Activated CD8-positive, alpha-beta T cell treated with anti-CD3 and anti-CD28 coated beads for 36 hours (primary cell): ENCODE measurements around the gene CACNB2. TPM values are rescaled to one million over a fixed set of nuclear protein-coding genes. Genes with fewer than 3 reads are reported as not detected.

Source experiments
- ATAC-seq: fragments of 200-7000 bp; cut with Tn5 transposase; one replicate; pipeline ENCODE4 v1.10.0; 2021; ENCODE audit warnings: mild to moderate bottlenecking, moderate library complexity
- CTCF ChIA-PET: fragments of 350-600 bp; sonication (Branson Sonifier 250); formaldehyde crosslinking; loops from one replicate; lab custom pipeline; 2021; ENCODE audit warnings: antibody characterized with exemption; lab: Charles Lee
- POLR2A ChIA-PET: fragments of 350-600 bp; sonication (Branson Sonifier 250); formaldehyde crosslinking; loops from one replicate; lab custom pipeline; 2021; ENCODE audit warnings: antibody characterized with exemption; lab: Charles Lee
- DNase-seq: peaks from one replicate; pipeline ENCODE4 v3.0.0-alpha.2; 2020
- H3K27ac Mint-ChIP-seq: one replicate; pipeline ENCODE4 v1.8.0; 2021; ENCODE audit warnings: mild to moderate bottlenecking, mixed read lengths
- H3K27me3 Mint-ChIP-seq: one replicate; pipeline ENCODE4 v1.8.0; 2021; ENCODE audit warnings: mixed read lengths
- H3K36me3 Mint-ChIP-seq: one replicate; pipeline ENCODE4 v1.8.0; 2021; ENCODE audit warnings: low read depth, mixed read lengths
- H3K4me1 Mint-ChIP-seq: one replicate; pipeline ENCODE4 v1.8.0; 2021; ENCODE audit warnings: low read depth, mixed read lengths
- H3K4me3 Mint-ChIP-seq: one replicate; pipeline ENCODE4 v1.8.0; 2021; ENCODE audit warnings: mild to moderate bottlenecking, moderate library complexity, mixed read lengths
- H3K9me3 Mint-ChIP-seq: one replicate; pipeline ENCODE4 v1.8.0; 2021; ENCODE audit warnings: mixed read lengths
- CTCF ChIP-seq: fragments of 200-600 bp; IDR thresholded peaks from one replicate; pipeline ENCODE4 v1.8.0; 2022; ENCODE audit warnings: antibody characterized with exemption, mild to moderate bottlenecking
- intact Hi-C: fragments of 100-400 bp; cut with micrococcal nuclease; formaldehyde crosslinking; loops from one replicate; pipeline ENCODE4 v1.10.0; 2022
- total RNA-seq, 2 experiments: library from RNA; stranded (reverse); gene quantifications; one replicate each; pipeline ENCODE4 v1.2.3, GENCODE V29; 2021

The CACNB2 gene
- total RNA-seq, 2 experiments from 2014 or later = not detected

GRCh38 chr10:18328941-18329340, 188.7 kb downstream of the CACNB2 start:
- no peak for TF ChIP-seq CTCF
- H3K9me3 Mint-ChIP-seq = no peaks in the 10 kb centered on the region
- H3K27me3 Mint-ChIP-seq = no peaks in the 10 kb centered on the region
- intact Hi-C loops = no loop called here
- ATAC-seq = no peak
- no peak overlapping the region for H3K4me3 Mint-ChIP-seq
- CTCF ChIA-PET = no interaction called here
- POLR2A ChIA-PET = no interaction called here
- no peak overlapping the region for H3K27ac Mint-ChIP-seq
- no peak for DNase-seq
- no peaks in the 10 kb centered on the region for H3K36me3 Mint-ChIP-seq
- H3K4me1 Mint-ChIP-seq = no peaks in the 10 kb centered on the region

- no peak for TF ChIP-seq CTCF
- Mint-ChIP-seq H3K27ac (no peak overlapping the region), H3K27me3 (no peaks in the 10 kb centered on the region), H3K9me3 (no peaks in the 10 kb centered on the region), H3K4me1 (no peaks in the 10 kb centered on the region), H3K36me3 (no peaks in the 10 kb centered on the region), H3K4me3 (no peak overlapping the region)
- CTCF ChIA-PET = no interaction called here
- ATAC-seq = no peak
- intact Hi-C loops = no loop called here
- POLR2A ChIA-PET = no interaction called here
- no peak for DNase-seq
Measured at GRCh38 chr10:18332048-18332447, 191.8 kb downstream of the CACNB2 start.

DNA sequence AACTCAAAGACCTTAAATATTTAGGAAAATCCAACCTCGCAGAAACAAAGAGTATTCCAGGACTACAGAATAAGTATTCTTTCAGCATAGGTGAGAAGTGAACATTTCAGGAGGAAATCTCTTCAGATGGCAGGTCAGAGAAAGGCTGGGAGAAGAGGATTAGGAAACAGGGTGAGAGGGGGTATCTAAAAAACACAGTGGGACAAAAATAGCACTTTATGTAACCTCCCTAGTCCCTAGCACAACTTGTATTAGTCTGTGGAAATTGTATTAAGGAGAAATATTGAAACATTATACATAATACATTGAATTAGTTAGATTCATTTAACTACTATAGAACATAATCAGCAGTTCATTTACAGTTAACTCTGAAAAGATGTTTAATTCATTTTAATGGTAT, 192.3 kb downstream of the CACNB2 start:
- Mint-ChIP-seq H3K4me1 (no peaks in the 10 kb centered on the region), H3K27me3 (no peaks in the 10 kb centered on the region), H3K27ac (no peak overlapping the region), H3K4me3 (no peak overlapping the region), H3K36me3 (no peaks in the 10 kb centered on the region), H3K9me3 (no peaks in the 10 kb centered on the region)
- no peak for TF ChIP-seq CTCF
- no peak for DNase-seq
- ChIA-PET CTCF (no interaction called here), POLR2A (no interaction called here)
- ATAC-seq = no peak
- intact Hi-C loops = no loop called here

GRCh38 chr10:18333621-18334020, 193.4 kb downstream of the CACNB2 start:
- ChIA-PET POLR2A (no interaction called here), CTCF (no interaction called here)
- no peak for ATAC-seq
- H3K27me3 Mint-ChIP-seq = no peaks in the 10 kb centered on the region
- DNase-seq = no peak
- no peaks in the 10 kb centered on the region for H3K4me1 Mint-ChIP-seq
- intact Hi-C loops = no loop called here
- H3K9me3 Mint-ChIP-seq = no peaks in the 10 kb centered on the region
- no peak overlapping the region for H3K27ac Mint-ChIP-seq
- no peak for TF ChIP-seq CTCF
- no peaks in the 10 kb centered on the region for H3K36me3 Mint-ChIP-seq
- H3K4me3 Mint-ChIP-seq = no peak overlapping the region

- no peak for ATAC-seq
- H3K9me3 Mint-ChIP-seq = no peaks in the 10 kb centered on the region
Measured at GRCh38 chr10:18334116-18334867, 194.1 kb downstream of the CACNB2 start.

More at GRCh38 chr10:18334116-18334867, 194.1 kb downstream of the CACNB2 start:
- H3K4me3 Mint-ChIP-seq = no peak overlapping the region
- intact Hi-C loops = no loop called here
- ChIA-PET POLR2A (no interaction called here), CTCF (no interaction called here)
- no peaks in the 10 kb centered on the region for H3K36me3 Mint-ChIP-seq
- TF ChIP-seq CTCF = no peak
- no peak overlapping the region for H3K27ac Mint-ChIP-seq
- H3K27me3 Mint-ChIP-seq = no peaks in the 10 kb centered on the region
- no peaks in the 10 kb centered on the region for H3K4me1 Mint-ChIP-seq
- DNase-seq = no peak
